BE2C (cell line): Measurements from ENCODE around the gene NEB.
"Not testable (repeated sequence)": the region's sequence is repeated elsewhere in the genome, so short reads cannot be mapped to it uniquely, and the experiment has no call there.

Experiments used
- DNase-seq: peaks from one replicate; pipeline ENCODE4 v3.0.0-alpha.2; 2020
- H3K27me3 ChIP-seq: fragments of 250-450 bp; sonication (Bioruptor Pico); 2 replicates; pipeline ENCODE4 v1.5.1; 2020; ENCODE audit warnings: mild to moderate bottlenecking
- H3K36me3 ChIP-seq: fragments of 250-450 bp; sonication (Bioruptor Pico); 2 replicates; pipeline ENCODE4 v1.5.1; 2020; ENCODE audit warnings: mild to moderate bottlenecking
- H3K4me1 ChIP-seq: fragments of 250-450 bp; sonication (Bioruptor Pico); 2 replicates; pipeline ENCODE4 v1.5.1; 2020
- H3K4me3 ChIP-seq: 2 replicates; pipeline ENCODE4 v1.5.1; 2011; ENCODE audit warnings: low read depth, low read length
- H3K9me3 ChIP-seq: fragments of 250-450 bp; sonication (Bioruptor Pico); 2 replicates; pipeline ENCODE4 v1.5.1; 2020
- TF ChIP-seq, protein P1 (sequence below): IDR thresholded peaks from 2 replicates; pipeline ENCODE4 v1.5.1; 2012; ENCODE audit warnings: mild to moderate bottlenecking, low read depth, low read length

NEB gene

DNA sequence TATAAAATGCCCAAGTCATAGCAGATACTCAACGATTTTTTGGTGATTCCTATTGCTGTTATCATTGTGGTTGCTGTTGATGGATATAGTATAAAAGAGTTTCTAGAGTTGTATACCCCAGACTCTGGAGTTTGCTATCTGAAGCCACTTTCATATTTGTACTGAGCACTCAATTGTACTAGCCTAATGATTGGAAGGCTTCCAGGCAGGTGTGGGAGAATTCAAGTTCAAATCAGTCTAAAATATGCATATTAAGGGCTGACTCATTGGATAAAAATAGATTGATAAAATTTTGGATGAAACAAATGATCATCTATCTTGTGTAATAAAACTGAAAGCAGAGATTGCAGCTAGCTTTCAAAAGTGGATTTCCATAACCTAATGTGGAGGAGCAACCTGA is 122.9 kb downstream of the NEB start:
- Histone ChIP-seq H3K27me3 (no peaks in the 10 kb centered on the region), H3K9me3 (no peaks in the 10 kb centered on the region), H3K4me1 (no peaks in the 10 kb centered on the region), H3K4me3 (no peak overlapping the region), H3K36me3 (no peaks in the 10 kb centered on the region)
- no peak for DNase-seq
- TF ChIP-seq, protein P1, sequence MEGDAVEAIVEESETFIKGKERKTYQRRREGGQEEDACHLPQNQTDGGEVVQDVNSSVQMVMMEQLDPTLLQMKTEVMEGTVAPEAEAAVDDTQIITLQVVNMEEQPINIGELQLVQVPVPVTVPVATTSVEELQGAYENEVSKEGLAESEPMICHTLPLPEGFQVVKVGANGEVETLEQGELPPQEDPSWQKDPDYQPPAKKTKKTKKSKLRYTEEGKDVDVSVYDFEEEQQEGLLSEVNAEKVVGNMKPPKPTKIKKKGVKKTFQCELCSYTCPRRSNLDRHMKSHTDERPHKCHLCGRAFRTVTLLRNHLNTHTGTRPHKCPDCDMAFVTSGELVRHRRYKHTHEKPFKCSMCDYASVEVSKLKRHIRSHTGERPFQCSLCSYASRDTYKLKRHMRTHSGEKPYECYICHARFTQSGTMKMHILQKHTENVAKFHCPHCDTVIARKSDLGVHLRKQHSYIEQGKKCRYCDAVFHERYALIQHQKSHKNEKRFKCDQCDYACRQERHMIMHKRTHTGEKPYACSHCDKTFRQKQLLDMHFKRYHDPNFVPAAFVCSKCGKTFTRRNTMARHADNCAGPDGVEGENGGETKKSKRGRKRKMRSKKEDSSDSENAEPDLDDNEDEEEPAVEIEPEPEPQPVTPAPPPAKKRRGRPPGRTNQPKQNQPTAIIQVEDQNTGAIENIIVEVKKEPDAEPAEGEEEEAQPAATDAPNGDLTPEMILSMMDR, result no peak

DNA sequence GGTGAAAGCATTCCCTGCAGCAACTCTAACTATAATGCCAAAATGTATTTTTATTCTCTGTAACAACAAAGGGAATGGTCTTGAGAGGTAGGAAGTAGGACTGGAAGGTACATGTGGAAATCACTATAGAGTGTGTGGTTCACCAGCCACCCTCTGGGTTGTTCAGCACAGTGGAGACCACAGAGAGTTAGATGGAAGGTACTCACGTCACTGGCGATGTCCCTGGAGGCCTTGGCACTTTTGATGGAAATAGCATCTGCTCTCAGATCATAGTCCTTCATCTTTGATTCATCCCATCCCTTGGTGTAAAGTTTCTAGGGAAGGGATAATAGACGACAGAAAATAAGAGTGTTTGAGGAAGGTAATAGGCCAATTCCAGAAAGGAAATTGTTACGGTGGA is 124.0 kb downstream of the NEB start:
- no peak for DNase-seq
- TF ChIP-seq, protein P1, result no peak
- Histone ChIP-seq H3K4me1 (no peaks in the 10 kb centered on the region), H3K36me3 (no peaks in the 10 kb centered on the region), H3K9me3 (no peaks in the 10 kb centered on the region), H3K27me3 (no peaks in the 10 kb centered on the region), H3K4me3 (no peak overlapping the region)

DNA sequence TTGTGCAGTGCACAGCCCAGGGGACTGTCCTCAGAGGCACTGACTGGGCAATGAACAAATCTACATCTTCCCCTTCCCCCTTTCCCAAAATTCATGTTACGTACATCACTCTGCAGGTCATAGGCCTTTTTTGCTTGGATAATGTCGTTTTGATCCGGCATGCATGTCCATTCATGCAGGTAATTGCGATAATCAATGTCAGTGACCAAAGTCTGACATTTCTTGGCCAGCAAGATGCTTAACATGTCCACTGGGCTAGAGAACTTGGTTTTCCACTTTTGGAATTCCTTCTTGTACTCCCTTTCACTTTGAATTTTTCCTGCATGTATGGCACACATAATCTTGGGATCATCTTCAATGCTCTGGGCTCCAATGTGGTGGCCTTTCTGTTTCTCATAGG is 124.6 kb downstream of the NEB start:
- H3K9me3 ChIP-seq, result no peaks in the 10 kb centered on the region
- no peak overlapping the region for H3K4me3 ChIP-seq
- H3K4me1 ChIP-seq, result no peaks in the 10 kb centered on the region
- TF ChIP-seq, protein P1, result no peak
- no peaks in the 10 kb centered on the region for H3K27me3 ChIP-seq
- no peak for DNase-seq
- H3K36me3 ChIP-seq, result no peaks in the 10 kb centered on the region

DNA sequence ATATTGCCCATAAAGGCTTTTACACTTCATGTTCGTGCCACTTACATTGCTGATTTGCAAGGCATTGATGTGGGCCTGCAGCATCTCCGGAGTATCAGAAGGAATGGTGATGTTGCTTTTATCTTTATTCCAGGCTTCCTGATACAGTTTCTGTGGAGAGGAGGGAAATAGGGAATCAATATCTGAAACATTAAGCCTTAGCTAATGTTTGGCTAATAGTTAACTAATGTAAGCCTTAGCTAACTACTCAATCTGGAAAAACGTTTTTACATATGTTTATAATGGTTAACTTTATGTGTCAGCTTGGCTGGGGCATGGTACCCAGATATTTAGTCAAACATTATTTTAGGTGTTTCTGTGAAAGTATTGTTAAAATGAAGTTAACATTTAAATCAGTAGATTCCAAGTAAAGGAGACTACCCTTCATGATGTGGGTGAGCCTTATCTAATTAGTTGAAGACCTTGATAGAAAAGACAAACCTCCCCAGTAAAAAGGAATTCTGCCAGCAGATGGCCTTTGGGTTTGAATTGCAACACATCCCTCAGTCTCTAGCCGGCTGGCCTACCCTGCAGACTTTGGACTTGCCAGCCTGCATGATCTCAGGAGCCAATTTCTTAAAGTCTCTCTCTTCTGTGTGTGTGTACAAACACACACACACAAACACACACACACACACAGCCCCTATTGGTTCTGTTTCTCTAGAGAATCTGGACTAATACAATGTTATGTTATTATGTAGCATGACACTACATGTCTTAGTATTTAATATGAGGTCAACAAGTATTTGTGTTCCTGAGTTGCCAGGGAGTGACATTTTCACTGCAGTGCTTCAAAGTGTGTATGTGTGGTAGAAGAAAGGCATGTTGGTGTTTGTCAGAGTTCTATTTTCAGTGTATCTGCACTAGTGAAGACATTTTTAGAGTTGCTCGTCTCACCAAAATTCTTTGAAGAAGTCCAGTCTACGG is 126.5 kb downstream of the NEB start:
- H3K4me3 ChIP-seq, H3K36me3 ChIP-seq, H3K9me3 ChIP-seq, H3K4me1 ChIP-seq, H3K27me3 ChIP-seq, DNase-seq: not testable (repeated sequence)

DNA sequence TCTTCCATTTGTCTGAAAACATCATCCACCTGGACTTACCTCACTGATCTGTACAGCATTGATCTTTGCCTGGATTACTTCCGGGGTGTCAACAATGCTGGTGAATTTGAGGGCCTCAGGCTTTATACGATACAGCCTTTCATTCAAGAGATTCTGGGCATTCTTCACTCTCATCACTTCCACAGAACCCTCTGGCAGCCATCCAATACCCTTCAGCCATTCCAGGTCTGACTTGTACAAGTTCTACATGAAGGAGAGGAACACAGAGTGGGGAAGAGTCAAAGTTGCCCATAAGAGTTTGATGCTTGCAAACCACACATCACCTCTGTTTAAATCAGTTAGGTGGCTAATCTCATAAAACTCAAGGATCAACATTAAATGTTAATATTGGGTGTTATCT is 130.7 kb downstream of the NEB start:
- H3K9me3 ChIP-seq, H3K36me3 ChIP-seq, H3K4me1 ChIP-seq, H3K4me3 ChIP-seq, H3K27me3 ChIP-seq: not testable (repeated sequence)
- DNase-seq, result peak; percentile 5

DNA sequence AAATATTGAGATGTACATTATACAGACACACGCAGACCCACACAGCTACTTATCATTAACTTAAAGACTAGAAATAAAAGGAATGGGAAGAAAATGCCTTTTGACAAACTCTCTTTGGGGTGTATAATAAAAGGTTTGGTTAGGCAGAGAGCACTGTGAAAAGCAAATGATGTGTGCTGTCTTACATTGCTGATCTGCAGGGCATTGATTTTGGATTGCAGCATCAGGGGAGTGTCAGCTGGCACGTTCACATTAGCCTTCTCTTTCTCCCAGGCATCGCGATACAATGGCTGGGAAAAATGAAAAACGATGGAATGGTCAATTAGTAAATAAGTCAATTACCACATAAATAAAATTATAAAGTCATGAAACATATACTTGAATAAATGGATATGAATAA is 131.9 kb downstream of the NEB start:
- not testable (repeated sequence) for DNase-seq, H3K27me3 ChIP-seq

DNA sequence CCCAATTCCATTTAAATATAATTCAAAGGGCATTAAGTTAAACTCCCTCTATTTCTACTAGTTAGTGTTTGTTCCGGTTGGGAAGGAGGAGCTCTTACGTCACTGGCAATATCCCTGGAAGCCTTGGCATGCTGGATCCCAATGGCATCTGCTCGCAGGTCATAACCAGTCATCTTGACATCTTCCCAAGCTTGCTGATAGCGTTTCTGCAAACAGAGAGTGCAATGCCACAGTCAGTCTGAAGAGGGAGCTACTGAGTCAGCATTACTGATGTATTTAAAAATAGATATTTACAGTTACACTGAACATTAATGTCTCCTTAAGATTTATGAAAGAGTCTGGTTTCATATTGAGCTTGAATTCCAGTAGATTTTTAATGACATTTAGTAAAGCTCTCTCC is 132.5 kb downstream of the NEB start:
- not testable (repeated sequence) for H3K4me3 ChIP-seq, DNase-seq, H3K36me3 ChIP-seq, H3K9me3 ChIP-seq, H3K27me3 ChIP-seq, H3K4me1 ChIP-seq

More for the DNA sequence above, 131.9 kb downstream of the NEB start:
- H3K36me3 ChIP-seq, H3K9me3 ChIP-seq, H3K4me3 ChIP-seq, H3K4me1 ChIP-seq: not testable (repeated sequence)

DNA sequence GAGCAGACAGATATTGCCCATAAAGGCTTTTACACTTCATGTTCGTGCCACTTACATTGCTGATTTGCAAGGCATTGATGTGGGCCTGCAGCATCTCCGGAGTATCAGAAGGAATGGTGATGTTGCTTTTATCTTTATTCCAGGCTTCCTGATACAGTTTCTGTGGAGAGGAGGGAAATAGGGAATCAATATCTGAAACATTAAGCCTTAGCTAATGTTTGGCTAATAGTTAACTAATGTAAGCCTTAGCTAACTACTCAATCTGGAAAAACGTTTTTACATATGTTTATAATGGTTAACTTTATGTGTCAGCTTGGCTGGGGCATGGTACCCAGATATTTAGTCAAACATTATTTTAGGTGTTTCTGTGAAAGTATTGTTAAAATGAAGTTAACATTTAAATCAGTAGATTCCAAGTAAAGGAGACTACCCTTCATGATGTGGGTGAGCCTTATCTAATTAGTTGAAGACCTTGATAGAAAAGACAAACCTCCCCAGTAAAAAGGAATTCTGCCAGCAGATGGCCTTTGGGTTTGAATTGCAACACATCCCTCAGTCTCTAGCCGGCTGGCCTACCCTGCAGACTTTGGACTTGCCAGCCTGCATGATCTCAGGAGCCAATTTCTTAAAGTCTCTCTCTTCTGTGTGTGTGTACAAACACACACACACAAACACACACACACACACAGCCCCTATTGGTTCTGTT is 137.2 kb downstream of the NEB start:
- not testable (repeated sequence) for DNase-seq, H3K9me3 ChIP-seq, H3K36me3 ChIP-seq, H3K27me3 ChIP-seq, H3K4me1 ChIP-seq, H3K4me3 ChIP-seq

DNA sequence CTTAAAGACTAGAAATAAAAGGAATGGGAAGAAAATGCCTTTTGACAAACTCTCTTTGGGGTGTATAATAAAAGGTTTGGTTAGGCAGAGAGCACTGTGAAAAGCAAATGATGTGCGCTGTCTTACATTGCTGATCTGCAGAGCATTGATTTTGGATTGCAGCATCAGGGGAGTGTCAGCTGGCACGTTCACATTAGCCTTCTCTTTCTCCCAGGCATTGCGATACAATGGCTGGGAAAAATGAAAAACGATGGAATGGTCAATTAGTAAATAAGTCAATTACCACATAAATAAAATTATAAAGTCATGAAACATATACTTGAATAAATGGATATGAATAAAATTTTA is 142.4 kb downstream of the NEB start:
- H3K36me3 ChIP-seq, result not testable (repeated sequence)

DNA sequence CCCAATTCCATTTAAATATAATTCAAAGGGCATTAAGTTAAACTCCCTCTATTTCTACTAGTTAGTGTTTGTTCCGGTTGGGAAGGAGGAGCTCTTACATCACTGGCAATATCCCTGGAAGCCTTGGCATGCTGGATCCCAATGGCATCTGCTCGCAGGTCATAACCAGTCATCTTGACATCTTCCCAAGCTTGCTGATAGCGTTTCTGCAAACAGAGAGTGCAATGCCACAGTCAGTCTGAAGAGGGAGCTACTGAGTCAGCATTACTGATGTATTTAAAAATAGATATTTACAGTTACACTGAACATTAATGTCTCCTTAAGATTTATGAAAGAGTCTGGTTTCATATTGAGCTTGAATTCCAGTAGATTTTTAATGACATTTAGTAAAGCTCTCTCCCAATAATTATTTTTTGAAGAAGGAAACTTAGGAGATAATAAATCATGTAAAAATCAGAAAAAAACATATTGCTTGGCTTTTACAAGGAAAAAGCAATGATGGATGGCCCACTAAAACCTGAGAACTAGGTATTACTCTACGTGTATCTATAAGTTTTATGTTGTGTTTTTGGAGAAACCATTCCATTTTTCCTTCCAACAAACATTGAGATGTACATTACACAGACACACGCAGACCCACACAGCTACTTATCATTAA is 142.9 kb downstream of the NEB start:
- not testable (repeated sequence) for DNase-seq, H3K9me3 ChIP-seq

More for the DNA sequence above, 142.4 kb downstream of the NEB start:
- not testable (repeated sequence) for H3K9me3 ChIP-seq, DNase-seq, H3K27me3 ChIP-seq, H3K4me3 ChIP-seq, H3K4me1 ChIP-seq

DNA sequence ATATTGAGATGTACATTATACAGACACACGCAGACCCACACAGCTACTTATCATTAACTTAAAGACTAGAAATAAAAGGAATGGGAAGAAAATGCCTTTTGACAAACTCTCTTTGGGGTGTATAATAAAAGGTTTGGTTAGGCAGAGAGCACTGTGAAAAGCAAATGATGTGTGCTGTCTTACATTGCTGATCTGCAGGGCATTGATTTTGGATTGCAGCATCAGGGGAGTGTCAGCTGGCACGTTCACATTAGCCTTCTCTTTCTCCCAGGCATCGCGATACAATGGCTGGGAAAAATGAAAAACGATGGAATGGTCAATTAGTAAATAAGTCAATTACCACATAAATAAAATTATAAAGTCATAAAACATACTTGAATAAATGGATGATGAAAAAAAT is 153.0 kb downstream of the NEB start:
- H3K9me3 ChIP-seq, H3K36me3 ChIP-seq, H3K27me3 ChIP-seq, H3K4me3 ChIP-seq, DNase-seq, H3K4me1 ChIP-seq: not testable (repeated sequence)

More for the DNA sequence above, 142.9 kb downstream of the NEB start:
- not testable (repeated sequence) for H3K27me3 ChIP-seq, H3K4me1 ChIP-seq, H3K4me3 ChIP-seq, H3K36me3 ChIP-seq

DNA sequence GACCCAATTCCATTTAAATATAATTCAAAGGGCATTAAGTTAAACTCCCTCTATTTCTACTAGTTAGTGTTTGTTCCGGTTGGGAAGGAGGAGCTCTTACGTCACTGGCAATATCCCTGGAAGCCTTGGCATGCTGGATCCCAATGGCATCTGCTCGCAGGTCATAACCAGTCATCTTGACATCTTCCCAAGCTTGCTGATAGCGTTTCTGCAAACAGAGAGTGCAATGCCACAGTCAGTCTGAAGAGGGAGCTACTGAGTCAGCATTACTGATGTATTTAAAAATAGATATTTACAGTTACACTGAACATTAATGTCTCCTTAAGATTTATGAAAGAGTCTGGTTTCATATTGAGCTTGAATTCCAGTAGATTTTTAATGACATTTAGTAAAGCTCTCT is 153.6 kb downstream of the NEB start:
- not testable (repeated sequence) for H3K9me3 ChIP-seq, H3K4me1 ChIP-seq, DNase-seq

More for the DNA sequence above, 153.6 kb downstream of the NEB start:
- H3K36me3 ChIP-seq, H3K27me3 ChIP-seq, H3K4me3 ChIP-seq: not testable (repeated sequence)
